Chondrocyte (in vitro differentiated cells): ENCODE results near the gene MT1X. TPM values are rescaled to one million over a fixed set of nuclear protein-coding genes. Genes with fewer than 3 reads are reported as not detected.
"Not testable (repeated sequence)": the region's sequence is repeated elsewhere in the genome, so short reads cannot be mapped to it uniquely, and the experiment has no call there.

ENCODE experiments used
- DNase-seq: peaks from one replicate; pipeline ENCODE4 v3.0.0; 2021; ENCODE audit warnings: mixed read lengths, low spot score
- H3K27ac Mint-ChIP-seq: one replicate; pipeline ENCODE4 v1.8.0; 2021; ENCODE audit warnings: mild to moderate bottlenecking, moderate library complexity, mixed read lengths; ENCODE audit not compliant: unreplicated experiment
- H3K27me3 Mint-ChIP-seq: 2 replicates; pipeline ENCODE4 v1.8.0; 2021; ENCODE audit warnings: low read depth, mixed read lengths
- H3K36me3 Mint-ChIP-seq: 2 replicates; pipeline ENCODE4 v1.8.0; 2021; ENCODE audit warnings: low read depth, mixed read lengths
- H3K4me1 Mint-ChIP-seq: 2 replicates; pipeline ENCODE4 v1.8.0; 2021; ENCODE audit warnings: low read depth, mild to moderate bottlenecking, mixed read lengths
- H3K4me3 Mint-ChIP-seq: one replicate; pipeline ENCODE4 v1.8.0; 2021; ENCODE audit warnings: mild to moderate bottlenecking, moderate library complexity, mixed read lengths; ENCODE audit not compliant: unreplicated experiment
- H3K9me3 Mint-ChIP-seq: 2 replicates; pipeline ENCODE4 v1.8.0; 2021; ENCODE audit warnings: low read depth, mixed read lengths
- CTCF ChIP-seq: fragments of 200-600 bp; sonication (generic); IDR thresholded peaks from 2 replicates; pipeline ENCODE4 v1.5.0; 2021; ENCODE audit warnings: antibody characterized with exemption, mild to moderate bottlenecking, moderate library complexity
- total RNA-seq: library from RNA; stranded (reverse); gene quantifications from 3 replicates; pipeline ENCODE4 v1.2.1, GENCODE V29; 2021

Gene MT1X
- total RNA-seq, 1 donor from 2014 or later: 36.6 TPM

- no peak for DNase-seq
- peaks cover 54% of the 10 kb centered on the region for H3K27me3 Mint-ChIP-seq
- no peaks in the 10 kb centered on the region for H3K9me3 Mint-ChIP-seq
- H3K27ac Mint-ChIP-seq: no peak within 1 kb of the TSS
- H3K4me3 Mint-ChIP-seq: peak within 1 kb of the TSS; percentile 33
- no peaks in the 10 kb centered on the region for H3K36me3 Mint-ChIP-seq
- peaks cover 8% of the 10 kb centered on the region for H3K4me1 Mint-ChIP-seq
- TF ChIP-seq CTCF: no peak
These were observed 14.4 kb upstream of the MT1X start, which contains the start of gene MT1G for GRCh38 chr16:56667581-56668571. Gene MT1G, minus strand, starts transcription at chr16:56668065. Its CDS starts 72 bp downstream, at chr16:56667993.

GRCh38 chr16:56669005-56669839 is 13.0 kb upstream of the MT1X start, which contains the start of gene MT1H:
Gene MT1H, plus strand, starts transcription at chr16:56669814. Its CDS starts 71 bp downstream, at chr16:56669885.
- no peaks in the 10 kb centered on the region for H3K9me3 Mint-ChIP-seq
- no peaks in the 10 kb centered on the region for H3K36me3 Mint-ChIP-seq
- H3K27ac Mint-ChIP-seq: no peak within 1 kb of the TSS
- TF ChIP-seq CTCF: no peak
- DNase-seq: no peak
- H3K27me3 Mint-ChIP-seq: peaks cover 45% of the 10 kb centered on the region
- no peak within 1 kb of the TSS for H3K4me3 Mint-ChIP-seq
- H3K4me1 Mint-ChIP-seq: peaks cover 4% of the 10 kb centered on the region

GRCh38 chr16:56669840-56670619 is 12.2 kb upstream of the MT1X start:
- H3K4me3 Mint-ChIP-seq: no peak overlapping the region
- no peak for DNase-seq
- TF ChIP-seq CTCF: no peak
- H3K27me3 Mint-ChIP-seq: peaks cover 41% of the 10 kb centered on the region
- H3K4me1 Mint-ChIP-seq: peaks cover 4% of the 10 kb centered on the region
- H3K36me3 Mint-ChIP-seq: no peaks in the 10 kb centered on the region
- H3K9me3 Mint-ChIP-seq: no peaks in the 10 kb centered on the region
- H3K27ac Mint-ChIP-seq: no peak overlapping the region

GRCh38 chr16:56670620-56670934 is 11.7 kb upstream of the MT1X start:
- H3K27ac Mint-ChIP-seq: no peak overlapping the region
- DNase-seq: no peak
- no peak for TF ChIP-seq CTCF
- H3K9me3 Mint-ChIP-seq: no peaks in the 10 kb centered on the region
- peaks cover 41% of the 10 kb centered on the region for H3K27me3 Mint-ChIP-seq
- no peak overlapping the region for H3K4me3 Mint-ChIP-seq
- peaks cover 8% of the 10 kb centered on the region for H3K4me1 Mint-ChIP-seq
- H3K36me3 Mint-ChIP-seq: peaks cover 3% of the 10 kb centered on the region

- H3K9me3 Mint-ChIP-seq, DNase-seq, H3K27ac Mint-ChIP-seq, H3K4me3 Mint-ChIP-seq, H3K36me3 Mint-ChIP-seq: not testable (repeated sequence)
- Mint-ChIP-seq H3K27me3 (peaks cover 38% of the 10 kb centered on the region), H3K4me1 (peaks cover 15% of the 10 kb centered on the region)
These were observed 10.6 kb upstream of the MT1X start for GRCh38 chr16:56671691-56672090.

DNA sequence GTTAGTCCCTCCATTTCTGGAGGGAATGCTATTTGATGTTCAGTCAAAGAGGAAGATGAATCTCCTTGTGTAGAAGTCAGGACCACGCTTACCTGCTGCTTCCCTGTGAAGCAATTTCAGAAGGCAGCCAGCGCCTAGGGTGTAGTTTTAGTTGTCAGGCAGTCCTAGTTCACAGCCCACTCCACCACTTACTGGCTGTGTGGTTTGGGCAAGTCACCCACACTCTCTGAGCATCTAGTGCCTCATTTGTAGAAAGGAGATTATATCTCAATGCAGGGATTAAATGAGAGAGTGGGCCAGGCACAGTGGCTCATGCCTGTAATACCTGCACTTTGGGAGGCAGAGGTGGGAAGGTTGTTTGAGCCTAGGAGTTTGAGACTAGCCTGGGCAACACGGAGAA is 10.1 kb upstream of the MT1X start:
- not testable (repeated sequence) for H3K27ac Mint-ChIP-seq, DNase-seq, H3K9me3 Mint-ChIP-seq, H3K36me3 Mint-ChIP-seq, H3K4me3 Mint-ChIP-seq
- Mint-ChIP-seq H3K4me1 (peaks cover 15% of the 10 kb centered on the region), H3K27me3 (peaks cover 38% of the 10 kb centered on the region)
